GM13976 (cell line): ENCODE results near the gene MRPS22.

ENCODE experiments used
- DNase-seq: peaks from one replicate; pipeline ENCODE4 v3.0.0; 2012; ENCODE audit warnings: low spot score
- CTCF ChIP-seq: IDR thresholded peaks from 2 replicates; pipeline ENCODE4 v1.5.1; 2012; ENCODE audit warnings: borderline replicate concordance, mild to moderate bottlenecking; ENCODE audit not compliant: insufficient read depth; ENCODE audit errors: extremely low read depth, missing control alignments, control extremely low read depth
- in situ Hi-C: fragments of 300-500 bp; cut with MboI; formaldehyde crosslinking; loops from one replicate; pipeline ENCODE4 v1.12.0; 2022; ENCODE audit warnings: low sequenced_read_pairs, mixed read lengths, inconsistent platforms; ENCODE audit not compliant: unreplicated experiment

Gene MRPS22

GRCh38 chr3:139304383-139304782 is 39.4 kb upstream of the MRPS22 start:
- in situ Hi-C loops = no loop called here
- DNase-seq = no peak
- TF ChIP-seq CTCF = no peak

- no peak for TF ChIP-seq CTCF
- in situ Hi-C loops = no loop called here
- no peak for DNase-seq
Observed at GRCh38 chr3:139306078-139306477, 37.7 kb upstream of the MRPS22 start.

GRCh38 chr3:139307072-139307491 is 36.7 kb upstream of the MRPS22 start:
- in situ Hi-C loops = no loop called here
- no peak for TF ChIP-seq CTCF
- DNase-seq = no peak

- TF ChIP-seq CTCF = no peak
- no peak for DNase-seq
- in situ Hi-C loops = no loop called here
Observed at GRCh38 chr3:139307601-139308555, 35.9 kb upstream of the MRPS22 start.

- in situ Hi-C loops = no loop called here
- no peak for DNase-seq
- TF ChIP-seq CTCF = no peak
Observed at GRCh38 chr3:139308560-139308959, 35.3 kb upstream of the MRPS22 start.

- DNase-seq = no peak
- in situ Hi-C loops = no loop called here
Observed at GRCh38 chr3:139309061-139309591, 34.7 kb upstream of the MRPS22 start.

More at GRCh38 chr3:139309061-139309591, 34.7 kb upstream of the MRPS22 start:
- TF ChIP-seq CTCF = no peak
